ENCODE measurements around the gene SURF1. TPM values are rescaled to one million over a fixed set of nuclear protein-coding genes. Genes with fewer than 3 reads are reported as not detected.

SURF1 gene
- total RNA-seq, 1 experiment from 2014 or later: 47.9 TPM

DNA sequence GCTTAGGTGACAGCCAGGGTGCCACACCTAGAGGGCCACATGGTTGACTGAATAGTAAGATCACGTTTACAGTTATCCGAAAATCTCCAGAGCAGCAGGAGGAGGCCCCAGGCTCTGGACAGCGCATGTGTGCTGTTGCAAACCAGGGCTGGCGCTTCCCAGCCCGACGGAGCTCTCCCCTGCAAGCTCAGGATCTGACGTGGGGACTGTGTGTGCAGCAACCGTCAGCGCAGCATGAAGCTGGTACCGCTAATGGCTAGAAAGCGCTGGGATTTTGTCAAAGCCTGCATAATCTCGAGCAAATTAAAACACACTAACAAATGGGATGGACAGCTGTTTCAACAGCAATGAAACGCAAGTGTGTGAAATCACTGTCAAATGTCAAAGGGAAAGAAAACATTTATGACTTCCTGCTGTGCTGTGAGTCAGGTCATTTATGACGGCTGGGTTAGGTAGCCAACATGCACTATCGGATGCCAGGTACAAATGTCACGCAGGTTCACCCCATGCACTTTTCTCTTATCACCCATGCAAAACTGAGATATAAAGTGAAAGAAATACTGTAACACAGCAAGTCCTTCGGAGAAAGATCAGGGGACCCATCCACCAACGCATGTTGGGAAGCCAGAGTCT, 12.1 kb upstream of the SURF1 start:
- intact Hi-C loops (cut with micrococcal nuclease; ENCODE audit: unreplicated experiment): no loop called here
- peaks cover 13% of the 10 kb centered on the region for H3K4me1 Mint-ChIP-seq (ENCODE audit: low read depth, unreplicated experiment)
- DNase-seq: no peak
- no peak overlapping the region for H3K4me3 Mint-ChIP-seq (ENCODE audit: low read depth, unreplicated experiment)
- no peaks in the 10 kb centered on the region for H3K9me3 Mint-ChIP-seq (ENCODE audit: low read depth, unreplicated experiment)
- BruUV-seq (replicated peaks): no TSS peak
- no peak overlapping the region for H3K27ac Mint-ChIP-seq (ENCODE audit: unreplicated experiment)
- TF ChIP-seq, protein P1, sequence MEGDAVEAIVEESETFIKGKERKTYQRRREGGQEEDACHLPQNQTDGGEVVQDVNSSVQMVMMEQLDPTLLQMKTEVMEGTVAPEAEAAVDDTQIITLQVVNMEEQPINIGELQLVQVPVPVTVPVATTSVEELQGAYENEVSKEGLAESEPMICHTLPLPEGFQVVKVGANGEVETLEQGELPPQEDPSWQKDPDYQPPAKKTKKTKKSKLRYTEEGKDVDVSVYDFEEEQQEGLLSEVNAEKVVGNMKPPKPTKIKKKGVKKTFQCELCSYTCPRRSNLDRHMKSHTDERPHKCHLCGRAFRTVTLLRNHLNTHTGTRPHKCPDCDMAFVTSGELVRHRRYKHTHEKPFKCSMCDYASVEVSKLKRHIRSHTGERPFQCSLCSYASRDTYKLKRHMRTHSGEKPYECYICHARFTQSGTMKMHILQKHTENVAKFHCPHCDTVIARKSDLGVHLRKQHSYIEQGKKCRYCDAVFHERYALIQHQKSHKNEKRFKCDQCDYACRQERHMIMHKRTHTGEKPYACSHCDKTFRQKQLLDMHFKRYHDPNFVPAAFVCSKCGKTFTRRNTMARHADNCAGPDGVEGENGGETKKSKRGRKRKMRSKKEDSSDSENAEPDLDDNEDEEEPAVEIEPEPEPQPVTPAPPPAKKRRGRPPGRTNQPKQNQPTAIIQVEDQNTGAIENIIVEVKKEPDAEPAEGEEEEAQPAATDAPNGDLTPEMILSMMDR (IDR thresholded peaks at IDR 0.05; ENCODE audit: unreplicated experiment): no peak
- H3K27me3 Mint-ChIP-seq (ENCODE audit: unreplicated experiment): no peaks in the 10 kb centered on the region
- H3K36me3 Mint-ChIP-seq (ENCODE audit: insufficient read depth, unreplicated experiment): peaks cover 25% of the 10 kb centered on the region
- CTCF ChIA-PET: no interaction called here

DNA sequence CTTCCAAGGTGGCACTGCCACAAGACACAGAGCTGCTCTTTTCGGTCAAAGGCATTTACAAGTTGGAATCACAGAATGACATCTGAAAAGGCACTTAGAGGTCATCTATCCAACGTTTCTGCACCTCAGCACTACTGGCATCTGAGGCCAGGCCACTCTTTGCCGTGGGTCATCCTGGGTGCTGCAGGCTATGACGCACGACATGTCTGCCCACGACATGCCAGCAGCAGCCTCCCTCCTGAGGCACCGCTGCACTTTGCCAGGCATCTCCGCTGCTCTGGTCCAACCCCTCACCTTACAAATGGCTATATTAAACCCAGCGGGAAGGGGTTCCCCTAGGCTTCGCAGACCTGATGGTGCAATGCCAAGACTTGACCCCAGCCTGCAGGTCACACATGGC, 11.5 kb upstream of the SURF1 start:
- TF ChIP-seq, protein P1 (IDR thresholded peaks at IDR 0.05; ENCODE audit: unreplicated experiment): no peak
- Mint-ChIP-seq H3K9me3 (ENCODE audit: low read depth, unreplicated experiment) (no peaks in the 10 kb centered on the region), H3K27me3 (ENCODE audit: unreplicated experiment) (no peaks in the 10 kb centered on the region), H3K4me3 (ENCODE audit: low read depth, unreplicated experiment) (no peak overlapping the region), H3K27ac (ENCODE audit: unreplicated experiment) (no peak overlapping the region), H3K4me1 (ENCODE audit: low read depth, unreplicated experiment) (peaks cover 13% of the 10 kb centered on the region), H3K36me3 (ENCODE audit: insufficient read depth, unreplicated experiment) (peaks cover 26% of the 10 kb centered on the region)
- no TSS peak for BruUV-seq (replicated peaks)
- CTCF ChIA-PET: no interaction called here
- DNase-seq: no peak
- intact Hi-C loops (cut with micrococcal nuclease; ENCODE audit: unreplicated experiment): no loop called here

DNA sequence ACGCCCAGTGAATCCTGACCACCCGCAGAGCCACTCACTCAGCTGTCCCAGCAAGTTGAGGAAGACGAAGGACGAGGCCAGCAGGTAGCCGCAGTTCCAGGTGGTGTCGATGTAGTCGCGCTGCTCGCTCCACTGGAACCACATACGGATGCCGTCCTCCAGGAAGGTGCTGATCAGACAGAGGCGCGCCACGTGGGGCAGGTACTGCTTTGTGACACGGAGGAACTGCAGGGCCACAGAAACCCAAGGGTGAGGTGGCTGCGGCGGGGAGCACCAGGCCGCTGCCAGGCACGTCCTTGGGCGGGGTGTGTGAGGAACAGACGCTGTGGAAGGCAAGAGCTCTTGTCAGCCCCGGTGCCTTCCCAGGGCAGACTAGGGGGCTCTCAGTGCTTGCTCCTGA, 10.9 kb upstream of the SURF1 start:
- CTCF ChIA-PET: no interaction called here
- Mint-ChIP-seq H3K36me3 (ENCODE audit: insufficient read depth, unreplicated experiment) (peaks cover 32% of the 10 kb centered on the region), H3K4me3 (ENCODE audit: low read depth, unreplicated experiment) (no peak overlapping the region)

DNA sequence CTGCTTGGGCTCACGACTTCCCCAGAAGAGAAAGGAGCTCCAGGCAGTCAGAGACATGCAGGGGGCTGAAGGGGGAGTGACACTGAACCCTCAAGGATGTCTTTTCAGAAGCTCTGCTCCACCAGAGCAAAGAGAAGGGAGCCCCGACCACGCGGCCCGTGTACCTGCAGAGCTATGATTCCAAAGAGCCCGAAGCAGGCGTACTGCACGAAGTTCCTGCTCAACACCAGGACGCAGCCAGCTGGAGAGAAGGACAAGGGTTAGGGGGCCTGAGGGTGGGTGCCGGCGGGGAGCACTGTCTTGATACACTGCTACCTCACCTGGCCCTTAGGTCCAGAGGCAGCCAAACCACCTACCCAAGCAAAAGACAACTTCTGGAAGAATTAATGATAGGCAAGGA, 10.1 kb upstream of the SURF1 start:
- TF ChIP-seq, protein P1 (IDR thresholded peaks at IDR 0.05; ENCODE audit: unreplicated experiment): no peak
- Mint-ChIP-seq H3K27me3 (ENCODE audit: unreplicated experiment) (no peaks in the 10 kb centered on the region), H3K9me3 (ENCODE audit: low read depth, unreplicated experiment) (no peaks in the 10 kb centered on the region), H3K4me1 (ENCODE audit: low read depth, unreplicated experiment) (peaks cover 13% of the 10 kb centered on the region), H3K36me3 (ENCODE audit: insufficient read depth, unreplicated experiment) (peaks cover 36% of the 10 kb centered on the region), H3K27ac (ENCODE audit: unreplicated experiment) (no peak overlapping the region), H3K4me3 (ENCODE audit: low read depth, unreplicated experiment) (no peak overlapping the region)
- intact Hi-C loops (cut with micrococcal nuclease; ENCODE audit: unreplicated experiment): no loop called here
- CTCF ChIA-PET: no interaction called here
- no peak for DNase-seq
- no TSS peak for BruUV-seq (replicated peaks)

More for the DNA sequence above, 10.9 kb upstream of the SURF1 start:
- TF ChIP-seq, protein P1 (IDR thresholded peaks at IDR 0.05; ENCODE audit: unreplicated experiment): no peak
- intact Hi-C loops (cut with micrococcal nuclease; ENCODE audit: unreplicated experiment): no loop called here
- Mint-ChIP-seq H3K27ac (ENCODE audit: unreplicated experiment) (no peak overlapping the region), H3K27me3 (ENCODE audit: unreplicated experiment) (no peaks in the 10 kb centered on the region), H3K4me1 (ENCODE audit: low read depth, unreplicated experiment) (peaks cover 13% of the 10 kb centered on the region), H3K9me3 (ENCODE audit: low read depth, unreplicated experiment) (no peaks in the 10 kb centered on the region)
- no peak for DNase-seq
- BruUV-seq (replicated peaks): no TSS peak

Data from Calu3 (cell line).